ENCODE data around the gene C16orf92.

Gene C16orf92

DNA sequence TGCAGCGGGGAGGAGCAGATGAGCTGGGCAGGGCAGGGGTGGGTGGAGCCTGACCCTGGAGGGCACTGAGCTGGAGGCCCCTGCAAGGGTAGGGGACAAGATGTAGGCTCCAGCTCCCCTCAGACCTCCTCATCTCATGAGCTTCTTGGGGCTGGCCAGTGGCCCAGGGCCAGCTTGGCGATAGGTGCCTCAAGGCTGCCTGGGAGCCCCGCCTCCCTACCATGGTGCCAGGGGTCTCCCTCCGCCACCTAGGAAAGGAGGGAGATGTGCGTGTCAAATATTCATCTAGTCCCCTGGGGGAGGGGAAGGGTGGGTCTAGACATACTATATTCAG is 31.5 kb upstream of the C16orf92 start:
- no peak overlapping the region for H3K4me3 ChIP-seq (ENCODE audit: low read length)
- no peak overlapping the region for H3K18ac ChIP-seq (ENCODE audit: low read length)
- H3K4ac ChIP-seq (ENCODE audit: low read depth, low read length) = no peak overlapping the region
- no peak overlapping the region for H3K56ac ChIP-seq (ENCODE audit: low read length)
- no peaks in the 10 kb centered on the region for H3K79me2 ChIP-seq (ENCODE audit: control insufficient read depth, insufficient read depth, low read length)
- H2BK120ac ChIP-seq (ENCODE audit: low read depth, low read length) = no peak overlapping the region
- DNase-seq = no peak
- no peak overlapping the region for H2AK5ac ChIP-seq (ENCODE audit: low read length)
- no peak overlapping the region for H3K27ac ChIP-seq (ENCODE audit: low read depth, low read length)
- no CpG with 5 or more reads among the region's 5 CpGs for WGBS (ENCODE audit: extremely low coverage, insufficient coverage, low lambda C conversion rate)
- H3K4me1 ChIP-seq (ENCODE audit: control insufficient read depth, low read depth, low read length) = peaks cover 2% of the 10 kb centered on the region
- H3K4me2 ChIP-seq (ENCODE audit: low read length) = no peak overlapping the region
- H4K5ac ChIP-seq (ENCODE audit: low read length) = no peak overlapping the region
- no peak overlapping the region for H3K9ac ChIP-seq (ENCODE audit: low read length)
- no peak overlapping the region for H2BK5ac ChIP-seq (ENCODE audit: low read length)
- H4K8ac ChIP-seq (ENCODE audit: low read depth, low read length) = no peak overlapping the region
- no peak overlapping the region for H3K23ac ChIP-seq (ENCODE audit: low read length)
- H2BK15ac ChIP-seq (replicated peaks; ENCODE audit: low read depth) = no peak overlapping the region
- peaks cover 7% of the 10 kb centered on the region for H3K36me3 ChIP-seq (ENCODE audit: control insufficient read depth, insufficient read depth, low read length)
- no peaks in the 10 kb centered on the region for H3K79me1 ChIP-seq (ENCODE audit: low read length)
- no peaks in the 10 kb centered on the region for H3K27me3 ChIP-seq (ENCODE audit: insufficient read depth, low read length, poor library complexity)

- Histone ChIP-seq H3K9ac (ENCODE audit: low read length) (no peak overlapping the region), H3K4me3 (ENCODE audit: low read length) (no peak overlapping the region), H3K18ac (ENCODE audit: low read length) (no peak overlapping the region), H3K4me2 (ENCODE audit: low read length) (no peak overlapping the region), H3K56ac (ENCODE audit: low read length) (no peak overlapping the region), H2BK15ac (replicated peaks; ENCODE audit: low read depth) (no peak overlapping the region), H3K4ac (ENCODE audit: low read depth, low read length) (no peak overlapping the region), H2AK5ac (ENCODE audit: low read length) (no peak overlapping the region), H2BK5ac (ENCODE audit: low read length) (no peak overlapping the region), H3K36me3 (ENCODE audit: control insufficient read depth, insufficient read depth, low read length) (peaks cover 7% of the 10 kb centered on the region), H3K27ac (ENCODE audit: low read depth, low read length) (no peak overlapping the region), H3K4me1 (ENCODE audit: control insufficient read depth, low read depth, low read length) (peaks cover 2% of the 10 kb centered on the region), H4K8ac (ENCODE audit: low read depth, low read length) (no peak overlapping the region), H2BK120ac (ENCODE audit: low read depth, low read length) (no peak overlapping the region), H3K27me3 (ENCODE audit: insufficient read depth, low read length, poor library complexity) (no peaks in the 10 kb centered on the region), H3K23ac (ENCODE audit: low read length) (no peak overlapping the region), H3K79me1 (ENCODE audit: low read length) (peaks cover 4% of the 10 kb centered on the region), H3K79me2 (ENCODE audit: control insufficient read depth, insufficient read depth, low read length) (peaks cover 3% of the 10 kb centered on the region), H4K5ac (ENCODE audit: low read length) (no peak overlapping the region)
- no CpG with 5 or more reads among the region's 7 CpGs for WGBS (ENCODE audit: extremely low coverage, insufficient coverage, low lambda C conversion rate)
- no peak for DNase-seq
Measured at GRCh38 chr16:29992344-29992967, 30.5 kb upstream of the C16orf92 start.

DNA sequence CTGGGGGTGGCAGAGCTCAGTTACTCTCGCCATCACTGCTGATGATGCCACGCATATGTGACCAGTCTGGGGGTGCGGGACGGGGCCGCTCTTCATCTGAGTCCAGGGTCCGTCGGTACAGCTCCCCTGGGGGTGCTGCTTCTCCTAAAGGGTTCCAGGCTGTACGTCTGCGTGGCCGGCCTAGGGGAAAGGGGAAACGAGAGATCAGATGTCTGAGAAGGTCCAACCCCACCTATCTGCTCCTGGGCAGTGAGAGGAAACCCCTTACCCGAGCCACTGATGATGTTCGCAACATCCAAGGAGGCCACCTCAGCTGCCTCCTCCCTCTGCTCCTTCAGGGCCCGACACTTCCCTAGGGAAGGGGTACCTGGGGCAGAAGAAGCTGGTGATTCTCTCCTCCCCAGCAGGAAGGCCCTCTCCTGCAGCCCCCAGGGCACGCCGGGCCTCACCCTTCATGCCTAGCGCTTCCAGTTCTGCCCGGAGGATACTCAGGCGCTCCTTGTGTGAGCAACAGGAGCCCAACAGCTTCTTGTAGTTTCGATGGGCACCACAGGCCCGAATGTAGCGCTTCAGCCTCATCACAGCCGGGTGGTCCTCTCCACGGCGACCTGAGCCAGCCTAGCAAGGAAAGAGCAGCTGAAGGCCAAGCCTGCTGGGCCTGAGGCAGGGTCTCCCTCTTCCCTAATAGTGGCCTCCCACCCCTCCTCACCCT is 29.7 kb upstream of the C16orf92 start:
- Histone ChIP-seq H3K18ac (ENCODE audit: low read length) (no peak overlapping the region), H3K27me3 (ENCODE audit: insufficient read depth, low read length, poor library complexity) (no peaks in the 10 kb centered on the region), H3K4me2 (ENCODE audit: low read length) (no peak overlapping the region), H3K36me3 (ENCODE audit: control insufficient read depth, insufficient read depth, low read length) (peaks cover 6% of the 10 kb centered on the region), H2BK120ac (ENCODE audit: low read depth, low read length) (no peak overlapping the region), H4K8ac (ENCODE audit: low read depth, low read length) (no peak overlapping the region), H4K5ac (ENCODE audit: low read length) (no peak overlapping the region), H2AK5ac (ENCODE audit: low read length) (no peak overlapping the region), H3K9ac (ENCODE audit: low read length) (no peak overlapping the region), H3K79me2 (ENCODE audit: control insufficient read depth, insufficient read depth, low read length) (peaks cover 3% of the 10 kb centered on the region), H3K27ac (ENCODE audit: low read depth, low read length) (no peak overlapping the region), H3K4me1 (ENCODE audit: control insufficient read depth, low read depth, low read length) (peaks cover 2% of the 10 kb centered on the region), H3K23ac (ENCODE audit: low read length) (no peak overlapping the region), H3K4me3 (ENCODE audit: low read length) (no peak overlapping the region), H2BK5ac (ENCODE audit: low read length) (no peak overlapping the region), H2BK15ac (replicated peaks; ENCODE audit: low read depth) (no peak overlapping the region), H3K4ac (ENCODE audit: low read depth, low read length) (no peak overlapping the region), H3K79me1 (ENCODE audit: low read length) (peaks cover 4% of the 10 kb centered on the region), H3K56ac (ENCODE audit: low read length) (no peak overlapping the region)
- no CpG with 5 or more reads among the region's 25 CpGs for WGBS (ENCODE audit: extremely low coverage, insufficient coverage, low lambda C conversion rate)
- no peak for DNase-seq

- no peak overlapping the region for H3K4me2 ChIP-seq (ENCODE audit: low read length)
- no peak overlapping the region for H3K27ac ChIP-seq (ENCODE audit: low read depth, low read length)
- H3K27me3 ChIP-seq (ENCODE audit: insufficient read depth, low read length, poor library complexity) = no peaks in the 10 kb centered on the region
- H3K23ac ChIP-seq (ENCODE audit: low read length) = no peak overlapping the region
- H3K36me3 ChIP-seq (ENCODE audit: control insufficient read depth, insufficient read depth, low read length) = peaks cover 5% of the 10 kb centered on the region
- no peak overlapping the region for H4K5ac ChIP-seq (ENCODE audit: low read length)
- H4K8ac ChIP-seq (ENCODE audit: low read depth, low read length) = no peak overlapping the region
- peaks cover 4% of the 10 kb centered on the region for H3K79me1 ChIP-seq (ENCODE audit: low read length)
- no peak overlapping the region for H3K18ac ChIP-seq (ENCODE audit: low read length)
- no peak overlapping the region for H3K4me3 ChIP-seq (ENCODE audit: low read length)
- no peak overlapping the region for H2BK15ac ChIP-seq (replicated peaks; ENCODE audit: low read depth)
- H2AK5ac ChIP-seq (ENCODE audit: low read length) = no peak overlapping the region
- peaks cover 3% of the 10 kb centered on the region for H3K79me2 ChIP-seq (ENCODE audit: control insufficient read depth, insufficient read depth, low read length)
- no peak overlapping the region for H2BK5ac ChIP-seq (ENCODE audit: low read length)
- WGBS (ENCODE audit: extremely low coverage, insufficient coverage, low lambda C conversion rate) = no CpG with 5 or more reads among the region's 9 CpGs
- peak overlapping the region; percentile 99 for H3K56ac ChIP-seq (ENCODE audit: low read length)
- H3K4ac ChIP-seq (ENCODE audit: low read depth, low read length) = no peak overlapping the region
- no peak for DNase-seq
- H2BK120ac ChIP-seq (ENCODE audit: low read depth, low read length) = no peak overlapping the region
- peak overlapping the region; percentile 99 for H3K9ac ChIP-seq (ENCODE audit: low read length)
- peaks cover 2% of the 10 kb centered on the region for H3K4me1 ChIP-seq (ENCODE audit: control insufficient read depth, low read depth, low read length)
Measured at GRCh38 chr16:29993903-29994599, 28.9 kb upstream of the C16orf92 start.

DNA sequence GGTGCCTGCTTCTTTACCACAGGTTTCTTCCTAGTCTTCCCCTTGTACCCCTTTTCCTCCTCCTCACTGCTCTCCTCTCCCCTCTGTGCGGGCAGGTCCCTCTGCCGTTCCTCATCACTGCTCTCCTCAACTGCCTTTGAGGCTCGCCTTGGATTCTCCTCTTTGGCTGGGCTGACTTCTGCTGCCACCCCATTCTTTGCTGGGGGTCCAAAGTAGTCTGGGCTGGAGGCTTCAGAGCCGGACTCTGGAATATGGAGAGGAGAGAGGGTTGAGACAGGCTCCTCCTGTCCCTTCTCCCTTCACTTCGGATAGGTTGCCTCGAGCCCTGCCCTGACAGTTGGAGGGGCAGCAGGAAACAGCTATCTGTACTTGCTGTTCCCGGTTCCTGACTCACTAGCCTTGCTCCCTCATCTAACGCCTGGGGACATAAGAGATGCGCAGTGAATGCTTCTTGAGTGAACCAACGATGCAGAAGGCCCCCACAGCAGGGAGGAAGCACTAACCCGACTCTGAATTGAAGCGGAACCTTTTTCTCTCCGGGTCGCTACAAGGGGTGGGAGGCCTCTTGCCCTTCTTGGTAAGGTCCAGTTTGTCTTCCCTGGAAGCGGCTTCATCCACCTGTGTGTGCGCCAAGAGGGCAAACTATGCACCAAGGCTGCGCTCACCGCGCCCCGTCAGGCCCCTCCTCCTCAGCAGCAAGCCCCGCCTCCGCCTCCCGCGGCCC is 28.2 kb upstream of the C16orf92 start:
- Histone ChIP-seq H3K79me2 (ENCODE audit: control insufficient read depth, insufficient read depth, low read length) (peaks cover 3% of the 10 kb centered on the region), H3K56ac (ENCODE audit: low read length) (peak overlapping the region; percentile 99), H3K79me1 (ENCODE audit: low read length) (peaks cover 5% of the 10 kb centered on the region), H2BK120ac (ENCODE audit: low read depth, low read length) (no peak overlapping the region), H4K8ac (ENCODE audit: low read depth, low read length) (no peak overlapping the region), H3K18ac (ENCODE audit: low read length) (no peak overlapping the region), H3K4me1 (ENCODE audit: control insufficient read depth, low read depth, low read length) (peaks cover 2% of the 10 kb centered on the region), H2BK5ac (ENCODE audit: low read length) (no peak overlapping the region), H3K4me2 (ENCODE audit: low read length) (peak overlapping the region; percentile 99), H3K27me3 (ENCODE audit: insufficient read depth, low read length, poor library complexity) (no peaks in the 10 kb centered on the region), H3K4ac (ENCODE audit: low read depth, low read length) (no peak overlapping the region), H3K4me3 (ENCODE audit: low read length) (no peak overlapping the region), H3K23ac (ENCODE audit: low read length) (no peak overlapping the region), H3K27ac (ENCODE audit: low read depth, low read length) (no peak overlapping the region), H4K5ac (ENCODE audit: low read length) (no peak overlapping the region), H2BK15ac (replicated peaks; ENCODE audit: low read depth) (no peak overlapping the region), H3K36me3 (ENCODE audit: control insufficient read depth, insufficient read depth, low read length) (peaks cover 4% of the 10 kb centered on the region), H2AK5ac (ENCODE audit: low read length) (no peak overlapping the region), H3K9ac (ENCODE audit: low read length) (peak overlapping the region; percentile 99)
- no CpG with 5 or more reads among the region's 24 CpGs for WGBS (ENCODE audit: extremely low coverage, insufficient coverage, low lambda C conversion rate)
- peak; percentile 69 for DNase-seq
